IMR-90 (cell line): ENCODE data around the gene KLF7. TPM values are rescaled to one million over a fixed set of nuclear protein-coding genes. Genes with fewer than 3 reads are reported as not detected.

ENCODE experiments used
- ATAC-seq: fragments of 200-7000 bp; cut with Tn5 transposase; 2 replicates; pipeline ENCODE4 v1.9.1; 2020; ENCODE audit warnings: low read depth, mild to moderate bottlenecking, moderate library complexity
- BruUV-seq: library from RNA; stranded (reverse); fragments of 400-500 nt; replicated peaks from 2 replicates; lab custom pipeline; 2021; lab: Mats Ljungman, UMichigan
- CTCF ChIA-PET: fragments of 300-600 bp; formaldehyde crosslinking; extraction: SDS; loops from one replicate; lab custom pipeline; 2021; ENCODE audit warnings: antibody characterized with exemption; lab: Yijun Ruan, JAX
- POLR2A ChIA-PET: fragments of 300-600 bp; sonication (Branson Sonifier 250); formaldehyde crosslinking; loops from one replicate; lab custom pipeline; 2022; ENCODE audit warnings: antibody characterized with exemption; ENCODE audit not compliant: unreplicated experiment; lab: Charles Lee
- DNase-seq: peaks from one replicate; pipeline ENCODE4 v3.0.0; 2013
- H2AFZ ChIP-seq: replicated peaks from 2 replicates; pipeline ENCODE3; 2013; ENCODE audit warnings: low read length, mild to moderate bottlenecking; ENCODE audit not compliant: poor library complexity
- H2AK5ac ChIP-seq: 2 replicates; pipeline ENCODE4 v1.6.1; 2013; ENCODE audit warnings: low read depth, low read length, inconsistent platforms
- H2AK9ac ChIP-seq: replicated peaks from 2 replicates; pipeline ENCODE3; 2013; ENCODE audit warnings: mild to moderate bottlenecking, low read depth, low read length, moderate library complexity; ENCODE audit not compliant: poor library complexity
- H2BK120ac ChIP-seq: 2 replicates; pipeline ENCODE4 v1.6.1; 2013; ENCODE audit warnings: low read depth, low read length, inconsistent platforms
- H2BK15ac ChIP-seq: 3 replicates; pipeline ENCODE4 v1.6.1; 2013; ENCODE audit warnings: low read depth, low read length, inconsistent platforms
- H2BK20ac ChIP-seq: 2 replicates; pipeline ENCODE4 v1.6.1; 2013; ENCODE audit warnings: low read depth, mild to moderate bottlenecking, inconsistent platforms, low read length, moderate library complexity
- H2BK5ac ChIP-seq: 2 replicates; pipeline ENCODE4 v1.6.1; 2013; ENCODE audit warnings: mild to moderate bottlenecking, low read depth, low read length, inconsistent platforms; ENCODE audit not compliant: poor library complexity, severe bottlenecking
- H3K14ac ChIP-seq: replicated peaks from 2 replicates; pipeline ENCODE4 v1.6.1; 2013; ENCODE audit warnings: low read depth, low read length, inconsistent platforms
- H3K18ac ChIP-seq: 2 replicates; pipeline ENCODE4 v1.6.1; 2013; ENCODE audit warnings: low read depth, low read length, control low read depth
- H3K23ac ChIP-seq: 2 replicates; pipeline ENCODE4 v1.6.1; 2013; ENCODE audit warnings: low read depth, low read length, inconsistent platforms
- H3K27ac ChIP-seq: 2 replicates; pipeline ENCODE4 v1.5.1; 2013; ENCODE audit warnings: mild to moderate bottlenecking, control low read depth, low read length; ENCODE audit not compliant: insufficient read depth
- H3K27me3 ChIP-seq: 2 replicates; pipeline ENCODE4 v1.6.1; 2013; ENCODE audit warnings: low read length; ENCODE audit not compliant: control insufficient read depth, insufficient read depth
- H3K36me3 ChIP-seq: 2 replicates; pipeline ENCODE4 v1.6.1; 2013; ENCODE audit warnings: low read length, mixed read lengths; ENCODE audit not compliant: control insufficient read depth, insufficient read depth
- H3K4ac ChIP-seq: 2 replicates; pipeline ENCODE4 v1.6.1; 2013; ENCODE audit warnings: low read depth, low read length, inconsistent platforms
- H3K4me1 ChIP-seq: 2 replicates; pipeline ENCODE4 v1.6.1; 2013; ENCODE audit warnings: low read length, mixed read lengths; ENCODE audit not compliant: control insufficient read depth, insufficient read depth
- H3K4me2 ChIP-seq: 2 replicates; pipeline ENCODE4 v1.6.1; 2013; ENCODE audit warnings: low read depth, mild to moderate bottlenecking, control low read depth, low read length, moderate library complexity
- H3K4me3 ChIP-seq: 2 replicates; pipeline ENCODE4 v1.5.1; 2013; ENCODE audit warnings: low read depth, mild to moderate bottlenecking, control low read depth, low read length, moderate library complexity; ENCODE audit not compliant: insufficient read depth
- H3K56ac ChIP-seq: 2 replicates; pipeline ENCODE4 v1.6.1; 2013; ENCODE audit warnings: low read length, inconsistent platforms; ENCODE audit not compliant: insufficient read depth; ENCODE audit errors: extremely low read depth
- H3K79me1 ChIP-seq, 2 experiments: 2 replicates each; pipeline ENCODE4 v1.6.1; 2013; ENCODE audit warnings: low read length in 2 of 2, inconsistent platforms in 1 of 2, low read depth in 1 of 2
- H3K9ac ChIP-seq: 2 replicates; pipeline ENCODE4 v1.6.1; 2013; ENCODE audit warnings: low read depth, low read length, control low read depth
- H3K9me1 ChIP-seq: 2 replicates; pipeline ENCODE4 v1.6.1; 2013; ENCODE audit warnings: low read length, inconsistent platforms; ENCODE audit not compliant: insufficient read depth
- H3K9me3 ChIP-seq: 2 replicates; pipeline ENCODE4 v1.6.1; 2013; ENCODE audit warnings: low read length; ENCODE audit not compliant: control insufficient read depth, insufficient read depth
- H4K20me1 ChIP-seq: 2 replicates; pipeline ENCODE4 v1.6.1; 2013; ENCODE audit warnings: low read length, inconsistent platforms; ENCODE audit not compliant: insufficient read depth
- H4K5ac ChIP-seq: 2 replicates; pipeline ENCODE4 v1.6.1; 2013; ENCODE audit warnings: mild to moderate bottlenecking, low read depth, low read length, control low read depth
- H4K8ac ChIP-seq, 2 experiments: 2 replicates each; pipeline ENCODE4 v1.6.1; 2013; ENCODE audit warnings: low read depth in 2 of 2, low read length in 2 of 2, control low read depth in 1 of 2, inconsistent platforms in 1 of 2
- H4K91ac ChIP-seq: 2 replicates; pipeline ENCODE4 v1.6.1; 2013; ENCODE audit warnings: low read depth, low read length, inconsistent platforms; ENCODE audit not compliant: insufficient read depth
- BHLHE40 ChIP-seq: fragments of 150-350 bp; IDR thresholded peaks from 2 replicates; pipeline ENCODE4 v1.6.1; 2016; ENCODE audit warnings: mild to moderate bottlenecking, low read depth, low read length
- CEBPB ChIP-seq: IDR thresholded peaks from 2 replicates; pipeline ENCODE4 v1.6.1; 2012; ENCODE audit warnings: low read depth, low read length, improper control_type of control experiment
- MAFK ChIP-seq: IDR thresholded peaks from 2 replicates; pipeline ENCODE4 v1.6.1; 2012; ENCODE audit warnings: low read depth, low read length, improper control_type of control experiment
- MAZ ChIP-seq: IDR thresholded peaks from 2 replicates; pipeline ENCODE4 v1.6.1; 2012; ENCODE audit warnings: low read depth, mild to moderate bottlenecking, low read length, improper control_type of control experiment, moderate library complexity, borderline replicate concordance
- MXI1 ChIP-seq: IDR thresholded peaks from 2 replicates; pipeline ENCODE4 v1.6.1; 2012; ENCODE audit warnings: low read depth, mild to moderate bottlenecking, low read length, moderate library complexity, borderline replicate concordance
- RAD21 ChIP-seq: IDR thresholded peaks from 2 replicates; pipeline ENCODE4 v1.6.1; 2012; ENCODE audit warnings: low read length, improper control_type of control experiment
- RCOR1 ChIP-seq: IDR thresholded peaks from 2 replicates; pipeline ENCODE4 v1.6.1; 2012; ENCODE audit warnings: mild to moderate bottlenecking, low read length, improper control_type of control experiment; ENCODE audit not compliant: insufficient replicate concordance
- RFX5 ChIP-seq: IDR thresholded peaks from 2 replicates; pipeline ENCODE4 v1.8.0; 2012; ENCODE audit warnings: low read depth, mild to moderate bottlenecking, low read length, moderate library complexity
- WGBS, 2 experiments: methylation state at CpG; one replicate each; pipeline versions ENCODE4 v1.1.5 to v1.1.7; 2013; ENCODE audit warnings: missing lambda C conversion rate in 2 of 2; ENCODE audit not compliant: insufficient read length in 1 of 2; ENCODE audit errors: extremely low coverage in 2 of 2; 5-methylcytosine and 5-hydroxymethylcytosine counted together
- dilution Hi-C: fragments of 300-500 bp; cut with HindIII; formaldehyde crosslinking; loops from one replicate; pipeline ENCODE4 v1.14.3; 2018; ENCODE audit warnings: low sequenced_read_pairs; ENCODE audit not compliant: unreplicated experiment
- in situ Hi-C: fragments of 300-500 bp; cut with MboI; formaldehyde crosslinking; loops from 3 replicates; pipeline ENCODE4 v1.14.3; 2019; ENCODE audit warnings: low sequenced_read_pairs, inconsistent platforms, mixed read lengths
- intact Hi-C: fragments of 100-400 bp; cut with micrococcal nuclease; formaldehyde crosslinking; loops from 2 replicates; pipeline ENCODE4 v1.10.0; 2022
- polyA plus RNA-seq, 3 experiments: library from polyadenylated mRNA; depleted of rRNA; stranded (reverse); fragments of >200 nt; gene quantifications; 2 replicates each; pipeline ENCODE4 v1.2.3, GENCODE V29; 2012; ENCODE audit warnings: low replicate concordance in 1 of 3
- total RNA-seq: library from RNA; depleted of rRNA; stranded (reverse); fragments of >200 nt; gene quantifications from 2 replicates; pipeline ENCODE4 v1.2.3, GENCODE V29; 2012

Gene KLF7
- total and polyA plus RNA-seq, 2 of the 4 experiments (the other 2 are of a cell fraction), result 23.1 to 28.5 TPM

DNA sequence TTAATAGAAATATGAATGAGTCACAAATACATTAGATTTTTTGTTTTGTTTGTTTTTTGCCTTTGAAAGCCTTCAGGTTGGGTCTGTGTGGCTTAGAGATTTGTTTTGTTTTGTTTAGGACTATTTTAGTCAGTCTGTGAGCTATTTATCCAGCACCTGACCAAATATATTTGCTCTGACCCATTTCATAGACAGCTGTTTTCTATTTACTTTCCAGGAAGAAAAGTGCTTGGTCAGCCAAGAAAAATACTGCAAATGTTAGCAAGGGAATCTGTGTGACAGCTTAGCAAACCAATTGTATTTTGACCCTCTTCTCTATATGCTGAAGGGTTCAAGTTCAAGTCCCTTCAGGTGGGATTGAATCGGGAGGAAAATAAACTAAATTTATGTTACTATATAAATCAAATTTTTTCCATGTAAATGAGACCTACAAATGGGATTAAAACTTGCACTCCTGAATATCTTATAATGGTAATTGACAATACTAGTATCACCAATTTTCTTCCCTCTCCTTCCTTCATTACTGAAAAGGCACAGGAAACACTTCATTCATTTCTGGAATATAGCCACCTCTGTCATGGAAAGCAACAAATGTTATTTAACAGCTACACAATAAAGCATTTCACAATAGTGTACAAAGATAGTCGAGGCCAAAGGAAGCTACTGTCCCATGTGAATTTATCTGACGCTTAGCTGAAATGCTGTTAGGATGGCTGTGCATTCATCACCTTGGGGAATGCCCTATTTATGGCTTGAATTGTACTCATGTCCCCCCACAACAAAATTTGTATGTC is 23.1 kb upstream of the KLF7 start:
- Histone ChIP-seq H3K23ac (no peak overlapping the region), H3K14ac (no peak overlapping the region), H3K4me2 (no peak overlapping the region), H3K36me3 (no peaks in the 10 kb centered on the region), H2BK20ac (no peak overlapping the region), H4K5ac (no peak overlapping the region), H2BK120ac (no peak overlapping the region), H3K27me3 (no peaks in the 10 kb centered on the region), H4K20me1 (no peaks in the 10 kb centered on the region), H2BK15ac (no peak overlapping the region), H3K27ac (no peak overlapping the region), H4K91ac (no peak overlapping the region), H3K9ac (no peak overlapping the region), H2AFZ (no peak overlapping the region), H3K4ac (no peak overlapping the region), H3K9me1 (peaks cover 8% of the 10 kb centered on the region), H3K56ac (no peak overlapping the region), H4K8ac (no peak overlapping the region), H3K79me1 (no peaks in the 10 kb centered on the region), H2AK5ac (no peak overlapping the region), H2BK5ac (no peak overlapping the region), H3K4me3 (no peak overlapping the region), H3K9me3 (peaks cover 5% of the 10 kb centered on the region; the same call in 1 of the 2 replicates), H3K4me1 (peaks cover 5% of the 10 kb centered on the region), H2AK9ac (no peak overlapping the region), H3K18ac (peak overlapping the region; percentile 59; the same call in 1 of the 2 replicates)
- DNase-seq, result peak; percentile 73
- 33% methylated on average over 1 of the region's 3 CpGs; no CpG with 5 or more reads in 1 of the 2 experiments for WGBS, 2 experiments
- ChIA-PET CTCF (interaction anchor here (1.1 kb wide), 1 partner anchor 47 kb away, joined by 3 read pairs; no protein-coding TSS in a partner anchor), POLR2A (no interaction called here)
- BruUV-seq, result no TSS peak
- intact Hi-C loops, result no loop called here
- in situ Hi-C loops, result no loop called here
- ATAC-seq, result peak; percentile 62
- TF ChIP-seq CEBPB, result peak; percentile 38
- TF ChIP-seq MXI1, result no peak
- 0 out of 2 replicates have a peak, but pooled peaks have one; percentile 9 for TF ChIP-seq MAFK
- TF ChIP-seq BHLHE40, result peak; percentile 36; the same call in 1 of the 2 replicates
- no peak for TF ChIP-seq RAD21
- TF ChIP-seq RCOR1, result no peak
- TF ChIP-seq MAZ, result no peak
- no peak for TF ChIP-seq RFX5
- dilution Hi-C loops, result no loop called here
